ENCODE data around the gene SEL1L2. TPM values are rescaled to one million over a fixed set of nuclear protein-coding genes. Genes with fewer than 3 reads are reported as not detected.
"Not testable (repeated sequence)": the region's sequence is repeated elsewhere in the genome, so short reads cannot be mapped to it uniquely, and the experiment has no call there.

The SEL1L2 gene
- total RNA-seq, 1 experiment from 2014 or later: not detected

DNA sequence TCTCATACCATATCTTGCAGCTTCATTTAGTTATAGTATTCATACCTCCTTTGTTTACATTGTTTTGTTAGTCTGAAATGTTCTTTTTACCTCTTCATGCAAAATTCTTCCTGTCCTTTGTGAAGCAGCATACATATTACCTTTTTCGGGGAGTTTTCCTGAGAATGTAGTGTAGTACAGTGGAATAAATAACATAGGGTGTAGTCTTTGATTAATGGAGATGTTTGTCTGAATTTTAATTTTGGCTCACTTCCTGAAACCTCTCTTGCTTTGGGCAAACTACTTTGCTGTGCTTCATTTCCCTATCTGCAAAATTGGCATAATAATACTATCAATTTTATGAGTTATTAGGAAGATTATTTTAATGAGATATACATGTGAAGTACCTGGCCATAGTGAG is 10.5 kb upstream of the SEL1L2 start:
- no peaks in the 10 kb centered on the region for H3K4me1 ChIP-seq (ENCODE audit: insufficient read depth, low read length, poor library complexity, severe bottlenecking)
- CTCF ChIA-PET: no interaction called here
- BruUV-seq (replicated peaks): no TSS peak
- no peak overlapping the region for H3K4me3 ChIP-seq (ENCODE audit: low read depth, low read length, poor library complexity, severe bottlenecking)
- H3K27ac ChIP-seq (ENCODE audit: low read depth, low read length, poor library complexity, severe bottlenecking): no peak overlapping the region
- no peaks in the 10 kb centered on the region for H3K9me3 ChIP-seq (ENCODE audit: low read depth, low read length, poor library complexity, severe bottlenecking)
- intact Hi-C loops (cut with micrococcal nuclease; ENCODE audit: unreplicated experiment): no loop called here
- no peaks in the 10 kb centered on the region for H3K36me3 ChIP-seq (ENCODE audit: insufficient read depth, low read length, poor library complexity, severe bottlenecking)
- H3K27me3 ChIP-seq (replicated peaks; ENCODE audit: insufficient read depth, low read depth, low read length, poor library complexity): peaks cover 18% of the 10 kb centered on the region
- TF ChIP-seq, protein P1, sequence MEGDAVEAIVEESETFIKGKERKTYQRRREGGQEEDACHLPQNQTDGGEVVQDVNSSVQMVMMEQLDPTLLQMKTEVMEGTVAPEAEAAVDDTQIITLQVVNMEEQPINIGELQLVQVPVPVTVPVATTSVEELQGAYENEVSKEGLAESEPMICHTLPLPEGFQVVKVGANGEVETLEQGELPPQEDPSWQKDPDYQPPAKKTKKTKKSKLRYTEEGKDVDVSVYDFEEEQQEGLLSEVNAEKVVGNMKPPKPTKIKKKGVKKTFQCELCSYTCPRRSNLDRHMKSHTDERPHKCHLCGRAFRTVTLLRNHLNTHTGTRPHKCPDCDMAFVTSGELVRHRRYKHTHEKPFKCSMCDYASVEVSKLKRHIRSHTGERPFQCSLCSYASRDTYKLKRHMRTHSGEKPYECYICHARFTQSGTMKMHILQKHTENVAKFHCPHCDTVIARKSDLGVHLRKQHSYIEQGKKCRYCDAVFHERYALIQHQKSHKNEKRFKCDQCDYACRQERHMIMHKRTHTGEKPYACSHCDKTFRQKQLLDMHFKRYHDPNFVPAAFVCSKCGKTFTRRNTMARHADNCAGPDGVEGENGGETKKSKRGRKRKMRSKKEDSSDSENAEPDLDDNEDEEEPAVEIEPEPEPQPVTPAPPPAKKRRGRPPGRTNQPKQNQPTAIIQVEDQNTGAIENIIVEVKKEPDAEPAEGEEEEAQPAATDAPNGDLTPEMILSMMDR (conservative IDR thresholded peaks at IDR 0.05; ENCODE audit: low read depth, low read length): no peak
- no peak for TF ChIP-seq EZH2 (IDR thresholded peaks at IDR 0.05; ENCODE audit: borderline replicate concordance, low read depth, low read length, poor library complexity, severe bottlenecking)
- DNase-seq (ENCODE audit: low spot score): no peak
- POLR2A ChIA-PET (ENCODE audit: low non-redundant PET): no interaction called here

DNA sequence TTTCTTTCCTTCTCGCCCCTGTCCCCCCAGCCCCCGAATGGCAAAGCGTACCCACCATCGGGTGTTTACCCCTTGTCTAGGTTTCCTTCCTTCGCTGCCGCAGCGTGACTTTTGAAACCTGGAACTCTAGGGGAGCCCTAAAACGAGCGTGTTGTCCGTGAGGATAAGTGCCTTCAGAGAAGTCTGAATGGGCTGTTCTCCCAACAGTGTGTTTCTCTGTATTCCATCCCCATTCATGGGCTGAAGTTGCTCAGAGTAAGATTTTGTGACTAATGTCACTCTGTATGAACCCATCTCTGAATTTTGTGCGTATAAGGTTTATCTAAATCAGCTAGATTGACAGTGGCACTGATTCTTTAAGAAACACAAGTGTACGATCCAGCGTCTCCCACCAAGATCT is 5.9 kb upstream of the SEL1L2 start:
- intact Hi-C loops (cut with micrococcal nuclease; ENCODE audit: unreplicated experiment): no loop called here
- Histone ChIP-seq H3K9me3 (ENCODE audit: low read depth, low read length, poor library complexity, severe bottlenecking) (peaks cover 13% of the 10 kb centered on the region), H3K36me3 (ENCODE audit: insufficient read depth, low read length, poor library complexity, severe bottlenecking) (no peaks in the 10 kb centered on the region), H3K4me1 (ENCODE audit: insufficient read depth, low read length, poor library complexity, severe bottlenecking) (no peaks in the 10 kb centered on the region), H3K27me3 (replicated peaks; ENCODE audit: insufficient read depth, low read depth, low read length, poor library complexity) (peaks cover 18% of the 10 kb centered on the region), H3K4me3 (ENCODE audit: low read depth, low read length, poor library complexity, severe bottlenecking) (peak overlapping the region; percentile 51), H3K27ac (ENCODE audit: low read depth, low read length, poor library complexity, severe bottlenecking) (no peak overlapping the region)
- POLR2A ChIA-PET (ENCODE audit: low non-redundant PET): no interaction called here
- TF ChIP-seq EZH2 (IDR thresholded peaks at IDR 0.05; ENCODE audit: borderline replicate concordance, low read depth, low read length, poor library complexity, severe bottlenecking): no peak
- TF ChIP-seq, protein P1 (conservative IDR thresholded peaks at IDR 0.05; ENCODE audit: low read depth, low read length): no peak
- peak; percentile 3 for DNase-seq (ENCODE audit: low spot score)
- BruUV-seq (replicated peaks): no TSS peak
- CTCF ChIA-PET: no interaction called here

DNA sequence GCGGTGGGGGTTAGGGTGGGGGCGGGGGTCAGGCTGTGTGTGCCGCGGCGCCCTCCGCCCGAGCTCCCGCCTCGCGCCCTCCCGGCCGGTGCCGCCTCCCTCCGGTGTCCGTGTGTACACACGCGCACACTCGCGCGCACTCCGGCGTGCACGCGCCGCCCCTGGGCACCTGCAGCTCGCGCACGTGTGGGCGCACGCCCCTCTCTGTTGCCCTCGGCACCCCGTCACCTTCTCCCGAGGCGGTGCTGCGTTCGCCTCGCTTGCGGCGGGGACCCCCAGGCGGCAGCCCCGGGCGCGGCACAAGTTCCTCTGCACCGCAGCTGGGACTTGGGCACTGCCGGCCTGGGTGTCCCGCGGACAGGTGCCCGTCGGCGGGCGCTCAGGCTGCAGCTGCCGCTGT is 5.4 kb upstream of the SEL1L2 start:
- ChIA-PET CTCF (no interaction called here), POLR2A (ENCODE audit: low non-redundant PET) (no interaction called here)
- intact Hi-C loops (cut with micrococcal nuclease; ENCODE audit: unreplicated experiment): no loop called here
- Histone ChIP-seq H3K9me3 (ENCODE audit: low read depth, low read length, poor library complexity, severe bottlenecking) (peaks cover 13% of the 10 kb centered on the region), H3K27me3 (replicated peaks; ENCODE audit: insufficient read depth, low read depth, low read length, poor library complexity) (peaks cover 18% of the 10 kb centered on the region), H3K4me1 (ENCODE audit: insufficient read depth, low read length, poor library complexity, severe bottlenecking) (no peaks in the 10 kb centered on the region), H3K4me3 (ENCODE audit: low read depth, low read length, poor library complexity, severe bottlenecking) (peak overlapping the region; percentile 51), H3K27ac (ENCODE audit: low read depth, low read length, poor library complexity, severe bottlenecking) (no peak overlapping the region), H3K36me3 (ENCODE audit: insufficient read depth, low read length, poor library complexity, severe bottlenecking) (no peaks in the 10 kb centered on the region)
- TF ChIP-seq EZH2 (IDR thresholded peaks at IDR 0.05; ENCODE audit: borderline replicate concordance, low read depth, low read length, poor library complexity, severe bottlenecking): no peak
- DNase-seq (ENCODE audit: low spot score): peak; percentile 14
- no TSS peak for BruUV-seq (replicated peaks)

DNA sequence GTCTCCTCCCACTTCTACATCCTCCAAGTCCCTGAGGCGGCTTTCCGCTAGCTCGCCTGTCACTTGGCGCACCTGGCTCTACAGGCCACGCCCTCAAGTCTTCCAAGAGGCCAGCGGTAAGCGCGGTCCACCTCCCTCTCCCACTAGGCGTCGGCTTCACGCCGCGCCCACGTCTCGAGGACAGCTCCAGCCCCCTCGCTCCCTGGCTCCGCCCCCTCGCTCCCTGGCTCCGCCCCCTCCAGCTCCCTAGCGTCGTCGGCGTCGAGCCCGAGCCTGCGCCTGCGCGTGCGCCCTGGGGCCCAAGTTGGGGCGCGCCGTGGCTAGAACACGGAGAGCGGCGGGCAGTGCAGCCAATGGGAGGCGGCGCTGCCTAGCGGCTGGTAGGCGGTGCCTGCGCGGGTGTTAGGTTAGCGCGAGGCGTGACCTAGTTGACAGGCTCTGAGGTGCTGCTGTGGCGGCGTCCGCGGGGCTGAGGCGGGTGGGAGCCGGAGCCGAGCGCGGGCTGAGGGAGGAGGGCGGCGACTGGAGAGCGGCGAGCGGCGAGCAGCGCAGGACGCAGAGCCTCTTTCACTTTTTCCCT is 4.8 kb upstream of the SEL1L2 start, which contains the start of gene MACROD2:
MACROD2 (plus strand) TSS at position 431 of the 580 bp plus-strand sequence.
- Histone ChIP-seq H3K36me3 (ENCODE audit: insufficient read depth, low read length, poor library complexity, severe bottlenecking) (no peaks in the 10 kb centered on the region), H3K27me3 (replicated peaks; ENCODE audit: insufficient read depth, low read depth, low read length, poor library complexity) (peaks cover 18% of the 10 kb centered on the region), H3K27ac (ENCODE audit: low read depth, low read length, poor library complexity, severe bottlenecking) (no peak within 1 kb of the TSS), H3K4me1 (ENCODE audit: insufficient read depth, low read length, poor library complexity, severe bottlenecking) (no peaks in the 10 kb centered on the region), H3K4me3 (ENCODE audit: low read depth, low read length, poor library complexity, severe bottlenecking) (peak within 1 kb of the TSS; percentile 51), H3K9me3 (ENCODE audit: low read depth, low read length, poor library complexity, severe bottlenecking) (peaks cover 13% of the 10 kb centered on the region)
- BruUV-seq (replicated peaks): no TSS peak
- intact Hi-C loops (cut with micrococcal nuclease; ENCODE audit: unreplicated experiment): no loop called here
- POLR2A ChIA-PET (ENCODE audit: low non-redundant PET): no interaction called here
- CTCF ChIA-PET: interaction anchor here (0.5 kb wide), 1 partner anchor 301 kb away, joined by 4 read pairs; no protein-coding TSS in a partner anchor
- DNase-seq (ENCODE audit: low spot score): peak; percentile 95
- TF ChIP-seq, protein P1 (conservative IDR thresholded peaks at IDR 0.05; ENCODE audit: low read depth, low read length): no peak
- TF ChIP-seq EZH2 (IDR thresholded peaks at IDR 0.05; ENCODE audit: borderline replicate concordance, low read depth, low read length, poor library complexity, severe bottlenecking): no peak

DNA sequence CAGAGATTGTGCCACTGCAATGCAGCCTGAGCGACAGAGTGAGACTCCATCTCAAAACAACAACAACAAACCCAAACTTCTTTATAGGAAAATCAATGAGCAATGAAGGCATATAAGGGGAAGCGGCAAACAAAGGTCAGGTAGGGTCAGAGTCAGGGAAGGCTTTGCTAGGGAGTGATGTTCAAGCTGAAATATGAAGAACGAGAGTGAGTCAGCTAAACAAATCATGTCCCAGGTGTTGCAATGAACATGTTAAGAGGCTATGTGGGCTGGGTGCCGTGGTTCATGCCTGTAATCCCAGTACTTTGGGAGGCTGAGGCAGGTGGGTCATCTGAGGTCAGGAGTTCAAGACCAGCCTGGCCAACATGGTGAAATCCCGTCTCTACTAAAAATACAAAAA is 1.5 kb upstream of the SEL1L2 start:
- H3K36me3 ChIP-seq (ENCODE audit: insufficient read depth, low read length, poor library complexity, severe bottlenecking); H3K27ac ChIP-seq (ENCODE audit: low read depth, low read length, poor library complexity, severe bottlenecking); DNase-seq (ENCODE audit: low spot score); intact Hi-C loops (cut with micrococcal nuclease; ENCODE audit: unreplicated experiment); H3K4me3 ChIP-seq (ENCODE audit: low read depth, low read length, poor library complexity, severe bottlenecking); POLR2A ChIA-PET (ENCODE audit: low non-redundant PET); BruUV-seq (replicated peaks); H3K4me1 ChIP-seq (ENCODE audit: insufficient read depth, low read length, poor library complexity, severe bottlenecking); H3K27me3 ChIP-seq (replicated peaks; ENCODE audit: insufficient read depth, low read depth, low read length, poor library complexity); CTCF ChIA-PET: not testable (repeated sequence)
- peaks cover 13% of the 10 kb centered on the region for H3K9me3 ChIP-seq (ENCODE audit: low read depth, low read length, poor library complexity, severe bottlenecking)

Data from A673 (cell line).